IPS-NIHi11 (cell line): ENCODE results near the gene CBX3.
"Not testable (repeated sequence)": the region's sequence is repeated elsewhere in the genome, so short reads cannot be mapped to it uniquely, and the experiment has no call there.

Source experiments
- DNase-seq: peaks from one replicate; pipeline ENCODE4 v3.0.0; 2012; ENCODE audit warnings: mixed read lengths, low spot score

CBX3 gene

GRCh38 chr7:26170663-26171062 is 30.9 kb upstream of the CBX3 start:
- DNase-seq = no peak

- DNase-seq = no peak
Observed at GRCh38 chr7:26171601-26172000, 29.9 kb upstream of the CBX3 start.

DNA sequence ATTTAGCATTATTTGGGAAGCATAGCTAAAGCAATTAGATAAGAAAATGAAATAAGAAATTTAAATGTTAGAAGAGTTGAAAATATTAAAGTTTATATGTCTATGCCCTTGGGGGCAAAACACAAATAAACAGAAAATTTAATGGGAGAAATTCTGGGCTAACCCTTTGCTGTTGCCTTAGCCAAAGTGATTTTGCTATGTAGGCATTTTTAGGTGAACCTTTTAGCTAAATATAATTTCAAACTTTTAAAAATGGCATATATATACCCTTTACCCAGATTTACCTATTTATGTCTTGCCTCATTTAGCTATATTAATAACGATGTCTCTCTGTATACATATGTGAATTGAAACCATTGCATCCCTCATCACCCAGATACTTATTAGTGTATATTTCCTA is 29.5 kb upstream of the CBX3 start:
- no peak for DNase-seq

GRCh38 chr7:26175903-26176302 is 25.6 kb upstream of the CBX3 start:
- not testable (repeated sequence) for DNase-seq

DNA sequence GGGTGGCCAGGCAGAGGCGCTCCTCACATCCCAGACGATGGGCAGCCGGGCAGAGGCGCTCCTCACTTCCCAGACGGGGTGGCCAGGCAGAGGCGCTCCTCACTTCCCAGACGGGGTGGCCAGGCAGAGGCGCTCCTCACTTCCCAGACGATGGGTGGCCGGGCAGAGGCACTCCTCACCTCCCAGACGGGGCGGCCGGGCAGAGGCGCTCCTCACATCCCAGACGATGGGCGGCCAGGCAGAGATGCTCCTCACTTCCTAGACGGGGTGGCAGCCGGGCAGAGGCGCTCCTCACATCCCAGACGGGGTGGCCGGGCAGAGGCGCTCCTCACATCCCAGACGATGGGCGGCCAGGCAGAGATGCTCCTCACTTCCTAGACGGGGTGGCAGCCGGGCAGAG is 24.8 kb upstream of the CBX3 start:
- DNase-seq = not testable (repeated sequence)

- DNase-seq = not testable (repeated sequence)
Observed at GRCh38 chr7:26177269-26177668, 24.3 kb upstream of the CBX3 start.

GRCh38 chr7:26178272-26178960 is 23.1 kb upstream of the CBX3 start:
- DNase-seq = no peak

- no peak for DNase-seq
Observed at GRCh38 chr7:26179422-26179821, 22.1 kb upstream of the CBX3 start.

DNA sequence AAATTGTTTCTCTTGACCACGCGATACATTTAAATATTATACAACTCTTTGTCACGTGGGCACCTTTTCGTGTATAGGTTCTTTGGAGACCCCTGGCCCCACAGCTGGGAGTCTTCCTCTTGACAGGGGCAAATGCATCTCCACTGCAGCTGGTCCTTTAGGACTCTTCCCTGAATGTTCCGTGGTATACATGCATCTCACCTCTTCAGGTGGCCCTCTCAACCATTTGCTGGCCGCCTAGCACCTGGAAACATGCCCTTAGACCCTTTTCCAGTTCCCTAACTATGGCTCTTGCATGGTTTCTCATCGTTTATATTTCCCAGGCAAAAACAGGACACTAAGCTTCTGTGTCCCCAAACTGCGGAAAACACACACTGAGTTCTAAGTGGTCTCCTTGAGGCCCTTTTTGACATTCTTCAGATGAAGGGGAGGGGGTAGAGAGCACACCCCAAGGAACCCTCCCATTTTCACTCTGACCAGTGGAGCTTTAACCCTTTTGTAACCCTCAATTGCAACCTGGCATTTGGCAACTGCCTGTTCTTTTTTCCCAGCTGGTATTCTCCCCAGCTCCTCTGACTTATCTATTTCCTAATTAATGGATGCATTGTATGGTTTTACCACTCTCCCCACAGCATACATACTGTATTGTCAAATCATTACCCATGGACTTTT is 21.6 kb upstream of the CBX3 start:
- no peak for DNase-seq

- DNase-seq = no peak
Observed at GRCh38 chr7:26180792-26181198, 20.8 kb upstream of the CBX3 start.

DNA sequence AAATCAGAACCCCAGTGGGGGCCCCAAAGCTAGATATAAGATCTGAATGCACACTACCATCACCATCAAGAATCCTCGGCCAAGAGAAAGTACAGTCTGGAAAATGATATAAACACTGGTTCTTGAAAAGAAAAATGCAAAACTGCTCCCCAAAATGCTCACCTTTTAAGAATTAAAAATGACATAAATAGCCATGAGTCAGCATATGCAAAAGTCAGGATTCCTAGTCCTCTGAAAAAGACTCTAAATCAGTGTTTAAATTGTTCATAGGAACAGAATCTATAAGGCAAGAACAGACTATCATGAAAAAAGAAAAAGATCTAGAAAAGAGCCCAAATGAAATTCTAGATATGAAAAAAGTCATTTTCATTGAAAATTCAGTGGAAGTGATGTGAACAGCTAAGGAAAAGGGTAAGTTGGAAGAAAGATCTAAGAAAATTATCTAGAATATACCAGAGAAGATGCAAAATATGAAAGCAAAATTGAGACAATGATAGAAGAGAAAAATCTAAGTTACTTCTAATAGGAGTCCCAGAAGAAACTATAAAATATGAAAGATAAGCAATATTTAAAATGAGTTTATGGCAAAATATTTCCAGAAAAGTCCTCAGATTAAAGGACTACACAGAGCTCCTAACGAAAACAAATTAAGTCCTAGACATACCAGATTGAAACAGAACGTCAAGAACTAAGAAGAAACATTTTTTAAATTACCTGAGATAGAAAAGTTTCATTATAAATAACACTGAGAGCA is 19.9 kb upstream of the CBX3 start:
- DNase-seq = no peak

- DNase-seq = no peak
Observed at GRCh38 chr7:26182283-26182682, 19.3 kb upstream of the CBX3 start.

DNA sequence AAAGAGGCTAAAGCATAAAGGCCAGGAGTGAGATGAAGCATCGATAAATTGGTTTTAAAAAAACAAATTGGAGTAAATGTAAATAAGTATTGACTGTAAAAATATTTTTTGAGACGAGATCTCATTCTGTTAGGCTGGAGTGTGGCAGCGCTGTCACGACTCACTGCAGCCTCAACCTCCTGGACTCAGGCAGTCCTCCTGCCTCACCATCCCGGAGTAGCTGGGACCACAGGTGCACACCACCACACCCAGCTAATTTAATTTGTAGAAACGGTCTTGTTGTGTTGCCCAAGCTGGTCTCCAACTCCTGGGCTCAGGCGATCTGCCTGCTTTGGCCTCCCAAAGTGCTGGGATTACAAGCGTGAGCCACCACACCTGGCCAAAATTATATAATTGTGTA is 18.8 kb upstream of the CBX3 start:
- DNase-seq = no peak

DNA sequence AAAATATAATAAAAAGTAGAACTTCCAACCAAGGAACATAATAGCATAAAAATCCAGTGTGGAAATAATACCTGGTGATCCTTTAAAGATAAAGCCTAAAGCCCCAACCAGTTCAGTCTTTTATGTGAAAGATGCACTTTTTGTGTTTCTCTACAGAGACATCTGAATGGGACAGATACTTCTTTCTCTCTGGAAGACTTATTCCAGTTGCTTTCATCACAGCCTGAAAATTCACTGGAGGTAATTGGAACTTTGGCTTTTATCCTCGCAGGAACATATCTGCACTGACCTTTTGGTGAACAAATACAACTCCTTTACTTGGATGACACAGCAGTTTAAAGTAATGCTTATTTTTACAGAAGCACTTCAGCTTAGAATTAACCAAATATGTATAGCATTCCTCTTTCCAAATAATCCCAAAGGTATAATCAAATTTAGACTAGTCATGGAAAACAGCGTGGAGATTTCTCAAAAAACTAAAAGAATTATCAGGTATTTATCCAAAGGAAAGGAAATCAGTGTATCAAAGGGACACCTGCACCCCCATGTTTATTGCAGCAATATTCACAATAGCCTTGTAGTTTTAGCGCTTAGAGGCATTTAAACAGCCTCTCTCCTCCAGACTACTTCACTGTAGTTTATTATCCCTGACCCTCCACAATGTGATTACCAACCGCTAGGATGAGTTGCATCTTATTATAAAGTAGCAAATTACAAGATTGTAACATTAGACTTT is 17.8 kb upstream of the CBX3 start:
- DNase-seq = no peak

DNA sequence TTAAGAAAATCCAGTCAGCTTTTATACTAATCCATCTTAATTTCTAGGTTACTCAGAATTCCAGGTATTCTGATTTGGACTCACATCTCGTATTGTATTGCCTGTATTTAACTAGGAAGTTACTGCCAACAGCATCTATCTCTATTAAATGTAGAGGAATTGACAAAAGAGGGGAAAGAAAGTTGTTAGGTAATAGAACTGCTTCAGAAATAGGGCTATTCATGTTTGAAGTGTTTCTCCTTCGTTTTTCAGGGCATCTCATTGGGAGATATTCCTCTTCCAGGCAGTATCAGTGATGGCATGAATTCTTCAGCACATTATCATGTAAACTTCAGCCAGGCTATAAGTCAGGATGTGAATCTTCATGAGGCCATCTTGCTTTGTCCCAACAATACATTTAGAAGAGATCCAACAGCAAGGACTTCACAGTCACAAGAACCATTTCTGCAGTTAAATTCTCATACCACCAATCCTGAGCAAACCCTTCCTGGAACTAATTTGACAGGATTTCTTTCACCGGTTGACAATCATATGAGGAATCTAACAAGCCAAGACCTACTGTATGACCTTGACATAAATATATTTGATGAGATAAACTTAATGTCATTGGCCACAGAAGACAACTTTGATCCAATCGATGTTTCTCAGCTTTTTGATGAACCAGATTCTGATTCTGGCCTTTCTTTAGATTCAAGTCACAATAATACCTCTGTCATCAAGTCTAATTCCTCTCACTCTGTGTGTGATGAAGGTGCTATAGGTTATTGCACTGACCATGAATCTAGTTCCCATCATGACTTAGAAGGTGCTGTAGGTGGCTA is 17.1 kb upstream of the CBX3 start:
- not testable (repeated sequence) for DNase-seq

DNA sequence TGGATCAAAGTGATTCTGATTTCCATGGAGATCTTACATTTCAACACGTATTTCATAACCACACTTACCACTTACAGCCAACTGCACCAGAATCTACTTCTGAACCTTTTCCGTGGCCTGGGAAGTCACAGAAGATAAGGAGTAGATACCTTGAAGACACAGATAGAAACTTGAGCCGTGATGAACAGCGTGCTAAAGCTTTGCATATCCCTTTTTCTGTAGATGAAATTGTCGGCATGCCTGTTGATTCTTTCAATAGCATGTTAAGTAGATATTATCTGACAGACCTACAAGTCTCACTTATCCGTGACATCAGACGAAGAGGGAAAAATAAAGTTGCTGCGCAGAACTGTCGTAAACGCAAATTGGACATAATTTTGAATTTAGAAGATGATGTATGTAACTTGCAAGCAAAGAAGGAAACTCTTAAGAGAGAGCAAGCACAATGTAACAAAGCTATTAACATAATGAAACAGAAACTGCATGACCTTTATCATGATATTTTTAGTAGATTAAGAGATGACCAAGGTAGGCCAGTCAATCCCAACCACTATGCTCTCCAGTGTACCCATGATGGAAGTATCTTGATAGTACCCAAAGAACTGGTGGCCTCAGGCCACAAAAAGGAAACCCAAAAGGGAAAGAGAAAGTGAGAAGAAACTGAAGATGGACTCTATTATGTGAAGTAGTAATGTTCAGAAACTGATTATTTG is 16.3 kb upstream of the CBX3 start:
- DNase-seq = no peak

DNA sequence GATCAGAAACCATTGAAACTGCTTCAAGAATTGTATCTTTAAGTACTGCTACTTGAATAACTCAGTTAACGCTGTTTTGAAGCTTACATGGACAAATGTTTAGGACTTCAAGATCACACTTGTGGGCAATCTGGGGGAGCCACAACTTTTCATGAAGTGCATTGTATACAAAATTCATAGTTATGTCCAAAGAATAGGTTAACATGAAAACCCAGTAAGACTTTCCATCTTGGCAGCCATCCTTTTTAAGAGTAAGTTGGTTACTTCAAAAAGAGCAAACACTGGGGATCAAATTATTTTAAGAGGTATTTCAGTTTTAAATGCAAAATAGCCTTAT is 15.7 kb upstream of the CBX3 start:
- DNase-seq = no peak

- no peak for DNase-seq
Observed at GRCh38 chr7:26186364-26187311, 14.9 kb upstream of the CBX3 start.

- no peak for DNase-seq
Observed at GRCh38 chr7:26187380-26188205, 14.0 kb upstream of the CBX3 start.
